ENCODE results near the gene LRRK2. TPM values are rescaled to one million over a fixed set of nuclear protein-coding genes. Genes with fewer than 3 reads are reported as not detected.
A peak's percentile ranks its signal among the peaks of the same experiment; 100 is the strongest.

LRRK2 gene
- total RNA-seq, 4 donors from 2014 or later, result 9.0 to 55.6 (median 15.4) TPM

DNA sequence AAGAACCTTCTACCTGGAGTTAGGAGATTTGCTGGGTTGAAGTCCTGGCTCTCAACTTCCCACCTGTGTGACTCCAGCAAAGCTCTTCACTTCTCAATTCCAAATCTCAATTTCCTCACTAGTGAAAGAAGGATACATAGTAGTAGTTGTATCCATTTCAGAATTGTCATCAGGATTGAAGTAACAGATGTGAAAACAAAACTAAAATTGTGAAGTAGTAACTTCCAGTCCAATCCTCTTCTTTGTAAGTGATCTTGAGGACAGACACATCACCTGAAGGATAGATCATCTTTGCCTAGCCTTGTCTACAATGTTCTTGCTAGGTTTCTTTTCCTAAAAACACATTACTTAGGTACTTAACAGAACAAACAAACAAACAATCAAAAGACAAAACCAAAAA lies 1.2 kb upstream of the LRRK2 start:
- TF ChIP-seq, protein P1, sequence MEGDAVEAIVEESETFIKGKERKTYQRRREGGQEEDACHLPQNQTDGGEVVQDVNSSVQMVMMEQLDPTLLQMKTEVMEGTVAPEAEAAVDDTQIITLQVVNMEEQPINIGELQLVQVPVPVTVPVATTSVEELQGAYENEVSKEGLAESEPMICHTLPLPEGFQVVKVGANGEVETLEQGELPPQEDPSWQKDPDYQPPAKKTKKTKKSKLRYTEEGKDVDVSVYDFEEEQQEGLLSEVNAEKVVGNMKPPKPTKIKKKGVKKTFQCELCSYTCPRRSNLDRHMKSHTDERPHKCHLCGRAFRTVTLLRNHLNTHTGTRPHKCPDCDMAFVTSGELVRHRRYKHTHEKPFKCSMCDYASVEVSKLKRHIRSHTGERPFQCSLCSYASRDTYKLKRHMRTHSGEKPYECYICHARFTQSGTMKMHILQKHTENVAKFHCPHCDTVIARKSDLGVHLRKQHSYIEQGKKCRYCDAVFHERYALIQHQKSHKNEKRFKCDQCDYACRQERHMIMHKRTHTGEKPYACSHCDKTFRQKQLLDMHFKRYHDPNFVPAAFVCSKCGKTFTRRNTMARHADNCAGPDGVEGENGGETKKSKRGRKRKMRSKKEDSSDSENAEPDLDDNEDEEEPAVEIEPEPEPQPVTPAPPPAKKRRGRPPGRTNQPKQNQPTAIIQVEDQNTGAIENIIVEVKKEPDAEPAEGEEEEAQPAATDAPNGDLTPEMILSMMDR (IDR thresholded peaks at IDR 0.05), result no peak
- ATAC-seq (ENCODE audit: low FRiP score), result no peak
- DNase-seq (ENCODE audit: low spot score), result no peak

DNA sequence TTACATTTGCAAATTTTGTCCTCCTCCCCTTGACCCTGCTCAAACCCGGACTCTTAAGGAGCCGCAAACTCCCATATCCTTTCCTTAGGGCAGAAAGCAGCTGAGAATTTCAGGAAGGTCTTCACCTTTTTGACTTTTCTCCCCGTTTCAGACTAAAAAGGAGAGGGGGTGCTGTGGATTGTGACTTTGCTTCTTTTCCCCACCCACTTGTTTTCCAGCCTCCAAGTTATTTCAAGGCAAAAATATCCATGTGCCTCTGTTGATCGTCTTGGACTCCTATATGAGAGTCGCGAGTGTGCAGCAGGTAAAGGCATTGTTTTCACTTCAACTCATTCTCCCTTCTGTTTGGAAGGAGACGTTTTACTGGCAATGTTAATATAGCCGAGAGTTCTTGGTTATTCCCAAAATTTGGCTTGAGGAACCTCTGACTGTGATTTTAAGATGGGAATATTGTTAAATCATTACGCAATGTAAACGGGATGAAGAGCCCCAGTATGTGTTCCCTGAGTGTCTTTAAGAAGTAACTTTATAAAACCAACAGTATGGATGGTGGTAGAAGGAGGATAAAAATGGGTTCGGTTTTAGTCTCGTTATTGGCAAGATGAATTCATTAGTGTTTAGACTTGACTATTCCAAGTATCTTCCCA lies 663 bp downstream of the LRRK2 start:
- TF ChIP-seq, protein P1 (IDR thresholded peaks at IDR 0.05), result no peak
- DNase-seq (ENCODE audit: low spot score) (no peak), ATAC-seq (ENCODE audit: low FRiP score) (no peak)

DNA sequence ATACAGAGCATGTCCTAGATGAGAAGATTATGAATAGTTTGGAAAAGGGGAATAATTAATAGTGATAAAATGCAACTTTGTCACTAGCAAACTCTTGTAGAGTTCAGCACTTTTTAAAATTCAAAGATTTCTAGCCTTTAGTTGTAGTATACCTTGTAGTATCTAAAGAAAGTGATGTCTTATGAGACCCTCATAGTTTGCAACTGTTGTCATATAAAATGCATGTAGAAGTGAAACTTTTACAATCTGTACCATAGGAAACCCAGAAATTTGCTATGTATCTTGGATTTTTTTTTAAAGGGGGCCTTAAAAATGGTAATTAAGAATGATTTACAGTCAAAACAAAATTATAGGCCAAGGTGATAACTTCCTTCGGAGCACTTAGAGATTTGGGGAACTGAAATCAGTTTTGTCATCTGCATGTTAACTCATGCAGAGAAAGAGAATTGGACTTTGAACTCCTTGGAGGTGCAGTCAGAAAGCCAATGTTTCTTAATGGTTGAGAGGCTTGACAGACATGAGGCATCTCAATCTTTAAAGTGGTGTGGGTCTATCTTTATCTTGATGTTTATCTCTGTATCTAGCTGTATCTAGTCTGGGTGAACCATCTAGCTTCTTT lies 1.3 kb downstream of the LRRK2 start:
- DNase-seq (ENCODE audit: low spot score), result no peak
- no peak for ATAC-seq (ENCODE audit: low FRiP score)
- TF ChIP-seq, protein P1 (IDR thresholded peaks at IDR 0.05), result no peak

DNA sequence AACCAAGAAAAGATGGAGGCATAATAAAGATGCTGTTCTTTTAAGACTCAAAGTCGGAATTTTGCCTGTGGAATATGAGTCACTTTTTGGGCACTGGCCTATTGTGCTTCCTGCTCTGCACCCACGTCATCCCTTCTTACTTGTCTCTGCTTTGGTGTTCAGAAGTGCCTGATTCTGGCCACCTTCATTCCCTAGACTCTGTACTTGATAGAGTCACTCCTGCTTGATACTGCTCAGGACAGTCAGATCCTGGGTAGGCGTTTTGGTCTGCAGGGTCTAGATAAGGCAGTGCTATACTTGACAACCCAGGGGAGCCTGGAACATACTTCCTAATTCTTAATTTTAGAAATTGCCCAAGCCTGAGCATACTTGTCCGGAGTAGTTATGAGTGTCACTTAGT lies 1.9 kb downstream of the LRRK2 start:
- TF ChIP-seq, protein P1 (IDR thresholded peaks at IDR 0.05), result no peak
- ATAC-seq (ENCODE audit: low FRiP score), result peak; percentile 63
- DNase-seq (ENCODE audit: low spot score), result no peak

DNA sequence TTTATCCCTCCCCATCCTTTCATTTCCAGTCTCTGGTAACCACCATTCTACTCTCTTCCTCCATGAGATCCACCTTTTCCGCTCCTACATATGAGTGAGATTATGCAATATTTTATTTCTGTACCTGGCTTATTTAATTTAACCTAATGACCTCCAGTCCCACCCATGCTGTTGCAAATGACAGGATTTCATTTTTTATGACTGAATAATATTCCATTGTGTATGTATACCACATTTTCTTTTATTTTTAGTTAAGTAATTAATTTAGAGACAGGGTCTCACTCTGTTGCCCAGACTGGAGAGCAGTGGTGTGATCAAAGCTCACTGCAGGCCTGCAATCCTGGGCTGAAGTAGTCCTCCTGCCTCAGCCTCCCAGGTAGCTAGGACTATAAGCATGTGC lies 2.6 kb downstream of the LRRK2 start:
- ATAC-seq (ENCODE audit: low FRiP score) (no peak), DNase-seq (ENCODE audit: low spot score) (no peak)
- TF ChIP-seq, protein P1 (IDR thresholded peaks at IDR 0.05), result no peak

DNA sequence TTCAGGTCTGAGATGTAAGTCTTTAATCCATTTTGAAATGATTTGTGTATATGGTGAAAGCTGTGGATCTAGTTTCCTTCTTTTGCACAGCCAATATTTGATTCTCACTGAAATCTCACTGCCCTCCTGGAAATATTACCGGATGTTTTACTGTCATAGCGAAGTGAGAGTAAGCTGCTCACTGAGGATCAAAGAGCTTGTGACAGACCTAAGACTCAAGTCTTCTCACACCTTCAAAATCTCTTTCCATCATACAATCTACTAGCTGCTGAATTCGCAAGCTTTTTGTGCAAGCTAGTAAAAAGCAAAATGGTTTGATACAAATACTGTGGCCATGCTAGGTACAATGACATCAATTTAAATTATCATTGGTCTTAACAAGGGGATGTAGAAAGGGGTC lies 3.9 kb downstream of the LRRK2 start:
- TF ChIP-seq, protein P1 (IDR thresholded peaks at IDR 0.05), result no peak
- ATAC-seq (ENCODE audit: low FRiP score), result no peak
- DNase-seq (ENCODE audit: low spot score), result no peak
